K562 (cell line): ENCODE results near the gene PACS2. TPM values are rescaled to one million over a fixed set of nuclear protein-coding genes. Genes with fewer than 3 reads are reported as not detected.

Source experiments
- AFF4 ChIP-seq: sonication (generic); formaldehyde crosslinking; IDR thresholded peaks from 2 replicates; pipeline ENCODE4 v1.8.0; 2023; ENCODE audit warnings: mild to moderate bottlenecking, missing genetic modification reagents
- CREB1 ChIP-seq, 2 experiments: sonication (generic) in 1 of 2; formaldehyde crosslinking in 1 of 2; IDR thresholded peaks; 2 replicates each; pipeline versions ENCODE4 v1.6.1 to v1.8.0; 2012 to 2022; ENCODE audit warnings: inconsistent platforms in 1 of 2, mild to moderate bottlenecking in 1 of 2, missing genetic modification reagents in 1 of 2, moderate library complexity in 1 of 2
- CTCFL ChIP-seq: IDR thresholded peaks from 2 replicates; pipeline ENCODE4 v1.6.1; 2011; ENCODE audit warnings: borderline replicate concordance, low read depth, mild to moderate bottlenecking, moderate library complexity, low read length; ENCODE audit not compliant: insufficient read depth, poor library complexity, severe bottlenecking
- FOS ChIP-seq: IDR thresholded peaks from 3 replicates; pipeline ENCODE4 v1.6.1; 2011; ENCODE audit not compliant: insufficient read length; ENCODE audit errors: extremely low read depth
- HSF4 ChIP-seq: fragments of 250-450 bp; sonication (Bioruptor Pico); IDR thresholded peaks from 2 replicates; pipeline ENCODE4 v2.1.2; 2022; ENCODE audit warnings: mild to moderate bottlenecking, moderate library complexity, borderline replicate concordance
- MAFG ChIP-seq: fragments of 450-650 bp; conservative IDR thresholded peaks from 2 replicates; pipeline ENCODE4 v1.6.1; 2016; ENCODE audit warnings: missing genetic modification characterization, missing compliant biosample characterization
- MBD1 ChIP-seq: fragments of 250-450 bp; sonication (Bioruptor Pico); IDR thresholded peaks from 2 replicates; pipeline ENCODE4 v1.8.0; 2022; ENCODE audit warnings: inconsistent platforms
- MCM3 ChIP-seq: fragments of 450-650 bp; IDR thresholded peaks from 2 replicates; pipeline ENCODE4 v1.6.1; 2016
- MXI1 ChIP-seq: IDR thresholded peaks from 2 replicates; pipeline ENCODE4 v1.6.1; 2011; ENCODE audit warnings: low read depth, mild to moderate bottlenecking, improper control_type of control experiment, low read length
- NFE2 ChIP-seq: IDR thresholded peaks from 2 replicates; pipeline ENCODE4 v1.6.1; 2014; ENCODE audit warnings: antibody characterized with exemption, low read depth
- RFX5 ChIP-seq: IDR thresholded peaks from 2 replicates; pipeline ENCODE4 v1.6.1; 2011; ENCODE audit warnings: low read depth, mild to moderate bottlenecking, improper control_type of control experiment, low read length
- SMAD4 ChIP-seq: fragments of 250-450 bp; sonication (Bioruptor Pico); conservative IDR thresholded peaks from 2 replicates; pipeline ENCODE4 v1.8.0; 2021; ENCODE audit warnings: inconsistent platforms, mild to moderate bottlenecking, moderate library complexity
- TCF3 ChIP-seq: sonication (generic); formaldehyde crosslinking; IDR thresholded peaks from 2 replicates; pipeline ENCODE4 v1.4.0; 2020; ENCODE audit warnings: mild to moderate bottlenecking, missing genetic modification reagents
- ZBTB12 ChIP-seq: fragments of 250-450 bp; sonication (Bioruptor Pico); IDR thresholded peaks from 2 replicates; pipeline ENCODE4 v1.4.0; 2020
- ZNF274 ChIP-seq: IDR thresholded peaks from 2 replicates; pipeline ENCODE4 v1.6.1; 2011; ENCODE audit warnings: low read depth, mild to moderate bottlenecking, low read length, moderate library complexity, borderline replicate concordance
- ZNF347 ChIP-seq: fragments of 450-650 bp; formaldehyde crosslinking; IDR thresholded peaks from 2 replicates; pipeline ENCODE4 v1.4.0; 2020; ENCODE audit warnings: low read depth, mild to moderate bottlenecking, moderate library complexity
- ZNF644 ChIP-seq: fragments of 200-800 bp; sonication (Bioruptor generic); IDR thresholded peaks from 2 replicates; pipeline ENCODE4 v1.6.1; 2016; ENCODE audit warnings: low read depth, missing genetic modification characterization, missing compliant biosample characterization
- ZNF696 ChIP-seq: fragments of 250-450 bp; sonication (Bioruptor Pico); conservative IDR thresholded peaks from 2 replicates; pipeline ENCODE4 v1.4.0; 2020; ENCODE audit warnings: mild to moderate bottlenecking, moderate library complexity
- polyA plus RNA-seq, 8 experiments: library from polyadenylated mRNA; depleted of rRNA in 4 of 8; stranded (reverse) in 5 of 8; unstranded in 3 of 8; fragments of >200 nt; fragmentation: Nextera tagmentation in 2 of 8; fragmentation: Illumina TruSeq in 1 of 8; extraction: Ambion mirVana in 2 of 8; extraction: Trizol in 1 of 8; gene quantifications; 2 replicates each; pipeline versions ENCODE4 v1.2.1 to v1.2.3, GENCODE V29; 2011 to 2014; ENCODE audit warnings: inconsistent platforms in 1 of 8, missing spikeins in 1 of 8
- total RNA-seq, 7 experiments: library from RNA; depleted of rRNA in 6 of 7; stranded (reverse); fragments of >200 nt in 6 of 7; fragmentation: Illumina TruSeq in 2 of 7; extraction: Trizol in 2 of 7; gene quantifications; 2 replicates each; pipeline versions ENCODE4 v1.2.1 to v1.2.3, GENCODE V29; 2011 to 2021; ENCODE audit warnings: low replicate concordance in 1 of 7

PACS2 gene
- total and polyA plus RNA-seq, 9 of the 15 experiments (the other 6 are each of a cell fraction or from before 2014, with no cell fraction given), result 0.11 to 20.8 (median 9.9) TPM

- no peak for TF ChIP-seq MXI1
- TF ChIP-seq ZNF347, result no peak
- TF ChIP-seq FOS, result no peak
- TF ChIP-seq SMAD4 (CRISPR knock-in tag), result no peak
- no peak for TF ChIP-seq NFE2
- no peak for TF ChIP-seq MCM3
- TF ChIP-seq TCF3 (CRISPR knock-in tag), result no peak
- TF ChIP-seq ZNF644 (tag), result no peak
- no peak for TF ChIP-seq CREB1 (IDR thresholded peaks at IDR 0.05)
- no peak for TF ChIP-seq CREB1 (CRISPR knock-in tag; IDR thresholded peaks at IDR 0.05)
- TF ChIP-seq ZBTB12, result no peak
- TF ChIP-seq MBD1 (CRISPR knock-in tag), result 0 out of 2 replicates have a peak, but pooled peaks have one; percentile 39
- no peak for TF ChIP-seq ZNF696 (CRISPR knock-in tag)
- no peak for TF ChIP-seq MAFG (tag)
- peak; percentile 47 for TF ChIP-seq CTCFL
- TF ChIP-seq AFF4 (CRISPR knock-in tag), result no peak
- TF ChIP-seq HSF4 (CRISPR knock-in tag), result no peak
- no peak for TF ChIP-seq ZNF274
- no peak for TF ChIP-seq RFX5
These were observed 100.2 kb downstream of the PACS2 start (continued) for GRCh38 chr14:105414456-105415371.
